ENCODE data around the gene SV2C. TPM values are rescaled to one million over a fixed set of nuclear protein-coding genes. Genes with fewer than 3 reads are reported as not detected.

The SV2C gene
- total RNA-seq, 1 donor from 2014 or later: 0.18 TPM

- Mint-ChIP-seq H3K27me3 (ENCODE audit: low read depth) (no peaks in the 10 kb centered on the region), H3K9me3 (no peaks in the 10 kb centered on the region), H3K4me1 (peaks cover 25% of the 10 kb centered on the region), H3K4me3 (no peak overlapping the region), H3K36me3 (no peaks in the 10 kb centered on the region), H3K27ac (no peak overlapping the region)
- no peak for TF ChIP-seq CTCF (IDR thresholded peaks at IDR 0.05; ENCODE audit: unreplicated experiment)
- no peak for DNase-seq (ENCODE audit: low spot score in 2 of 2, unreplicated experiment in 2 of 2)
Measured at GRCh38 chr5:76379855-76380254, 296.7 kb downstream of the SV2C start.

- no peak for DNase-seq (ENCODE audit: low spot score in 2 of 2, unreplicated experiment in 2 of 2)
- Mint-ChIP-seq H3K27ac (peak overlapping the region; percentile 0), H3K9me3 (no peaks in the 10 kb centered on the region), H3K27me3 (ENCODE audit: low read depth) (no peaks in the 10 kb centered on the region), H3K36me3 (no peaks in the 10 kb centered on the region), H3K4me1 (peaks cover 31% of the 10 kb centered on the region), H3K4me3 (no peak overlapping the region)
- no peak for TF ChIP-seq CTCF (IDR thresholded peaks at IDR 0.05; ENCODE audit: unreplicated experiment)
Measured at GRCh38 chr5:76380346-76381066, 297.3 kb downstream of the SV2C start.

GRCh38 chr5:76383126-76383832 is 300.1 kb downstream of the SV2C start:
- no peaks in the 10 kb centered on the region for H3K36me3 Mint-ChIP-seq
- no peaks in the 10 kb centered on the region for H3K9me3 Mint-ChIP-seq
- peaks cover 56% of the 10 kb centered on the region for H3K4me1 Mint-ChIP-seq
- DNase-seq (ENCODE audit: low spot score in 2 of 2, unreplicated experiment in 2 of 2): no peak
- no peak overlapping the region for H3K27ac Mint-ChIP-seq
- TF ChIP-seq CTCF (IDR thresholded peaks at IDR 0.05; ENCODE audit: unreplicated experiment): no peak
- no peaks in the 10 kb centered on the region for H3K27me3 Mint-ChIP-seq (ENCODE audit: low read depth)
- no peak overlapping the region for H3K4me3 Mint-ChIP-seq

GRCh38 chr5:76384189-76384588 is 301.0 kb downstream of the SV2C start:
- Mint-ChIP-seq H3K36me3 (no peaks in the 10 kb centered on the region), H3K9me3 (no peaks in the 10 kb centered on the region), H3K4me3 (no peak overlapping the region), H3K27me3 (ENCODE audit: low read depth) (no peaks in the 10 kb centered on the region), H3K4me1 (peaks cover 64% of the 10 kb centered on the region), H3K27ac (no peak overlapping the region)
- DNase-seq (ENCODE audit: low spot score in 2 of 2, unreplicated experiment in 2 of 2): no peak
- TF ChIP-seq CTCF (IDR thresholded peaks at IDR 0.05; ENCODE audit: unreplicated experiment): no peak

GRCh38 chr5:76384705-76385104 is 301.5 kb downstream of the SV2C start:
- Mint-ChIP-seq H3K9me3 (no peaks in the 10 kb centered on the region), H3K27ac (no peak overlapping the region), H3K4me1 (peaks cover 69% of the 10 kb centered on the region)

More at GRCh38 chr5:76384705-76385104, 301.5 kb downstream of the SV2C start:
- no peak for TF ChIP-seq CTCF (IDR thresholded peaks at IDR 0.05; ENCODE audit: unreplicated experiment)
- no peak for DNase-seq (ENCODE audit: low spot score in 2 of 2, unreplicated experiment in 2 of 2)
- Mint-ChIP-seq H3K36me3 (no peaks in the 10 kb centered on the region), H3K27me3 (ENCODE audit: low read depth) (no peaks in the 10 kb centered on the region), H3K4me3 (no peak overlapping the region)
